ENCODE results near the gene SLC2A5.
"Not testable (repeated sequence)": the region's sequence is repeated elsewhere in the genome, so short reads cannot be mapped to it uniquely, and the experiment has no call there.

SLC2A5 gene

DNA sequence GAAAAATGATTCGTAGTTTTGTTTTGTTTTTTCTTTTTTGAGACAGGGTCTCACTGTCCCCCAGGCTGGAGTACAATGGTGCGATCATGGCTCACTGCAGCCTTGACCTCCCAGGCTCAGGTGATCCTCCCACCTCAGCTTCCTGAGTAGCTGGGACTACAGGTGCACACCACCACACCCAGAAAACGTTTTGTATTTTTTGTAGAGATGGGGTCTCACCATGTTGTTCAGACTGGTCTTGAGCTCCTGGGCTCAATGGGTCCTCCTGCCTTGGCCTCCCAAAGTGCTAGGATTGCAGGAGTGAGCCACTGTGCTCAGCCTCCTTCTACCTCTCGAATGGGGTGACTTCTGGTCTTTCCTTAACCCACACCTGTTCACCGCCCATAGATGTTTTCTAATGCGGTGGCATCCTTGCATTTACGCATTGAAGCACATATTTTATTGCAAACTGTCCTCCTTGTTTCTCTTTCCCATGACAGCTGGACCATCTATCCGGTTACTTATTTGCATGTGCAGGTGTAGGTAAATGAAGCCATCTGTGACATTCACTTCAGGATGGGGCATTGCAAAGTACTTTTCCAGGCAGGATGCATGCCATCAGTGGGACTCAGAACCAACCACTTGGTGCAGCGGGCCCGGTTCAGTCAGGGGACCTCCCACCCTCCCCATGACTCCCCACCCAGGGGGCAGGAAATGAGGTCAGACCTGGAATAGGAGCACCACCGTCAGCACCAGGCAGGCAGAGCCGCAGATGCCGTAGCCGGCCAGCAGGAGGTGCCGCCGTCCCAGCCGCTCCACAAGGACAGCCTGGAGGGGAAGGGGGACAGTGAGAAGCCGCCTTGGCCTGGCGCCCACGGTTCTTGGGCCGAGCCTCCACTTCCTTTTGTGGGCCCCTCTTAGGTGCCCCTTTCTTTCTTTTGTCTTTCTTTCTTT, 59.7 kb downstream of the SLC2A5 start:
- in situ Hi-C loops (cut with HindIII; ENCODE audit: low sequenced_read_pairs): no loop called here

DNA sequence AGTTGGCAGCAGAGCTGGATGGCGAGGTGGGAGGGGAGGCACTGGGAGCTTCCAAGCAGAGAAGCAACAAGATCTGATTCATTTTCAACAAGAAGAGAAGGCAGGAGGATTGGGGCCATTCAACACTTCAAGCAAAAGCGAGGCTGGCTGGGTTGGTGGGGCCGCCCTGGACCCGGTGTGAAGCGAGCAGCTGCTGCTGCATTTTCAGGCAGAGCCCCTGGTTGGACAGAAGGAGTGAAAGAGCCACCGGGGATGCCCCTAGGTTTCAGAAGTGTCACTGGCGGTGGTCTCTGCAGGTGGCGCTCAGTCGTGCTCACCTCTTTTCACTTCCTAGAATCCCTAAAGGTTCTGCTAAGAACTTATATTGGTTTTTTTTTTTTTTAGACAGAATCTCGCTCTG, 61.2 kb downstream of the SLC2A5 start:
- in situ Hi-C loops (cut with HindIII; ENCODE audit: low sequenced_read_pairs): no loop called here

DNA sequence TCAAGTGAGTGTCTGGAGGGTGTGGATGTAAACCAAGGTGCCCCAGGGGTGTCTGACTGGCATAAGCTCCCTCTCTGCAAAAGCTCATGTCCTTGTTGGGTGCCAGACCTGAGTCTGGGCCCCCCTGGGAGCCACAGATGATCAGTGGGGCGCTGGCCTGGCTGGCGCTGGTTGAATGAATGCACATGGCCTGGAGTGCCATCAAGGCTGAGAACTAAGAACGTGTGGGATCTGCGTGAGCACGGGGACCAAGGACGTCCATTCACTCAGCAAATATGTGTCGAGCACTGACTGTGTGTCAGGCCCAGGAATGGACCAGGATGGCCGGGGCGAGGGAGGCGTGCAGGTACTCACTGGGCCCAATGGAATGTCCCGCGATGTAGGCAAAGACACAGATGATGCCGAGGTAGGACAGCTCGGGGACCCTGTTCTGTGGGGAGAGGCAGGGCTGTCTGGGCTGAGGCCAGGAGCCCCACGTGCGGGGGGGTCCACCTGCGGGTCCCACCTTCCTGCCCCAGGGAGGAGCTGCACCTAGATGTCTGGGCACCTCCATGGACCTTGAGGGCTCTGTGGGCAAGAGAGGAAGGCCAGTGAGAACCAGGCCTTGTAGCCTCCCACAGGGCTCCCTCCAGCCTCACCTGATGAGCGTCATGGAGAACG, 62.3 kb downstream of the SLC2A5 start:
- in situ Hi-C loops (cut with HindIII; ENCODE audit: low sequenced_read_pairs): no loop called here

DNA sequence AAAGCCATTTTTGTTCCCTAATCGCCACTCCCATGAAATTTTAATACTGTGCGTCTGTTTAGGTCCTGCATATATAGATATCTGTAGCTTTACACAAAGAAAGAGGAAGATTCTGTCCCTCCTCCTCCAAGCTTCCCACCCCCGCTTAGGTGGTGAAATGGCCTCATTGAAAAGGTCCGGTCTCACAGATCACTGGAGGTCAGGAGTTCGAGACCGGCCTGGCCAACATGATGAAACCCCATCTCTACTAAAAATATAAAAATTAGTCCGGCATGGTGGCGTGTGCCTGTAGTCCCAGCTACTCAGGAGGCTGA, 64.1 kb downstream of the SLC2A5 start:
- in situ Hi-C loops (cut with HindIII; ENCODE audit: low sequenced_read_pairs): no loop called here

DNA sequence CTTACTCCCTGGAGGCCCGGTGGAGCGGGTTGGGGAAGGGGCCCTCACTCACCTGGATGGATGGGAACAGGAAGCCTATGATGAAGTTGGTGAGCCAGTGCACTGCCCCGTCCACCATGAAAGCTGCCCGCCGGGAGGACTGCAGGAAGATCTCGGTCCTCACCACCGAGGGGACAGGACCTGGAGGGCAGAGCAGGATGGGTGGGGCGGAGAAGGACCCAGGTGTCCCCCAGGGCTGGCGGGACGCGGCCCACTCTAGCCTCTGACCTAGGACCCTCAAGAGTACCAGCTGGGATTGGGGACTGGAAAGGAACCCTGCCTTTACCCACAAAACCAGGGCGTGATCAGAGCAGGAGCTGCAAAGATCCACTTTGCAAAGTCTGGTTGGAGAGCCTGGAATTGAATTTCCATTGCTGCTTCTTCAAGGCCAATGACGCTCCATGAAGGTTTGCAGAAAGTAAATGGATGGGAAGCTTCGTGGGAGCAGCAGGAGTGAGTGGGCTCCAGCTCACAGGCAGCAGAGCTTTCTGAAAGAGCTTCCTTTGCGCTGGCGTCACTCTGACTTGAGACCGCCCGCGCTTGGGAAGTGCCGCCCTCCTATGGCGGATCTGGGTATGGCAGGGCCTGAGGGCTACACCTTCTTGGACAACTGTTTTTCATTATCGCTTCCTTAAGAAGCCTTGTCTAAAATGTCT, 64.6 kb downstream of the SLC2A5 start:
- in situ Hi-C loops (cut with HindIII; ENCODE audit: low sequenced_read_pairs): no loop called here

DNA sequence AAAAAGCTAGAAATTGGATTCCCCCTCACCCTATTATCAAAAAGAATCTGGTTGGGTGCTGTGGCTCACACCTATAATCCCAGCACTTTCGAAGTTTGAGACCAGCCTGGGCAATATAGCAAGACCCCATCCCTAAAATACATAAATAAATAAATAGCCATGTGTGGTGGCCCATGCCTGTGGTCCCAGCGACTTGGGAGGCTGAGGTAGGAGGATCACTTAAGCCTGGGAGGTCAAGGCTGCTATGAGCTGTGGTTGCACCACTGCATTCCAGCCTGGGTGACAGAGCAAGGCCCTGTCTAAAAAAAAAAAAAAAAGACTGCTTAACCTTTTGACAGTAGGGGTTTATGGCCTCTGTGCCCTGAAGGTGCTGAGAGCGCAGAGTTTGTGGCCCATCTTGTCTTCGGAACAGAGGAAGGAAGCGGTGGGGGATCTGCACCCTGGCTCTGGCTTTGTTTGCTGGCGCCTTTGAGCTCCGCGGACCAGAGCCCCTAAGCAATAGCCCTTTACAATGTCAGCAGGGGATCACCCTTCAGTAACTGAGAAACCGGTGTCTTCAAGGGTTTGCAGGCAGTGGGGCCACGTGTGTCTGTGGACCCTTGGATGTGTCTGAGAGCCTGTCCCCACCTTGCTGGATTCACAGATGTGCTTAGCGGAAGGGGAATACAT, 65.3 kb downstream of the SLC2A5 start:
- in situ Hi-C loops (cut with HindIII; ENCODE audit: low sequenced_read_pairs): no loop called here

DNA sequence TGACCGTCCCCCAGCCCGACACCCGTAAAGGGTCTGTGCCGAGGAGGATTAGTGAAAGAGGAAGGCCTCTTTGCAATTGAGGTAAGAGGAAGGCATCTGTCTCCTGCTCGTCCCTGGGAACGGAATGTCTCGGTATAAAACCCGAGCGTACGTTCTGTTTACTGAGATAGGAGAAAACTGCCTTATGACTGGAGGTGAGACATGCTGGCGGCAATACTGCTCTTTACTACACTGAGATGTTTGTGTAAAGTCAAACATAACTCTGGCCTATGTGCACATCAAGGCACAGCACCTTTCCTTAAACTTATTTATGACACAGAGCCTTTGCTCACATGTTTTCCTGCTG, 67.2 kb downstream of the SLC2A5 start:
- in situ Hi-C loops (cut with HindIII; ENCODE audit: low sequenced_read_pairs): not testable (repeated sequence)

DNA sequence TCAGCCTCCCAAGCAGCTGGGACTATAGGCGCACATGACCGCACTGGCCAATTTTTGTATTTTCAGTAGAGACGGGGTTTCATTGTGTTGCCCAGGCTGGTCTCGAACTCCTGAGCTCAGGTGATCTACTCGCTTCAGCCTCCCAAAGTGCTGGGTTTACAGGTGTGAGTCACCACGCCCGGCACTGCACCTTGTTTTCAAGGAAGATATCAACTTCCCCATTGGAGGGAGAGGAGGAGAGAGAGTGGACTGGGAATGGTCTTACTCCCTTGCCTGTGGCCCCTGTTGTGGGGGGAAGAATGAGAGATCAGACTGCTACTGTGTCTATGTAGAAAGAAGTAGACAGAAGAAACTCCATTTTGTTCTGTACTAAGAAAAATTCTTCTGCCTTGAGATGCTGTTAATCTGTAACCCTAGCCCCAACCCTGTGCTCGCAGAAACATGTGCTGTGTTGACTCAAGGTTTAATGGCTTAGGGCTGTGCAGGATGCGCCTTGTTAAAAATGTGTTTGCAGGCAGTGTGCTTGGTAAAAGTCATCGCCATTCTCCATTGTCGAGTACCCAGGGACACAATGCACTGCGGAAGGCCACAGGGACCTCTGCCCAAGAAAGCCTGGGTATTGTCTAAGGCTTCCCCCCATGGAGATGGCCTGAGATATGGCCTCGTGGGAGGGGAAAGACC, 67.8 kb downstream of the SLC2A5 start:
- in situ Hi-C loops (cut with HindIII; ENCODE audit: low sequenced_read_pairs): not testable (repeated sequence)

DNA sequence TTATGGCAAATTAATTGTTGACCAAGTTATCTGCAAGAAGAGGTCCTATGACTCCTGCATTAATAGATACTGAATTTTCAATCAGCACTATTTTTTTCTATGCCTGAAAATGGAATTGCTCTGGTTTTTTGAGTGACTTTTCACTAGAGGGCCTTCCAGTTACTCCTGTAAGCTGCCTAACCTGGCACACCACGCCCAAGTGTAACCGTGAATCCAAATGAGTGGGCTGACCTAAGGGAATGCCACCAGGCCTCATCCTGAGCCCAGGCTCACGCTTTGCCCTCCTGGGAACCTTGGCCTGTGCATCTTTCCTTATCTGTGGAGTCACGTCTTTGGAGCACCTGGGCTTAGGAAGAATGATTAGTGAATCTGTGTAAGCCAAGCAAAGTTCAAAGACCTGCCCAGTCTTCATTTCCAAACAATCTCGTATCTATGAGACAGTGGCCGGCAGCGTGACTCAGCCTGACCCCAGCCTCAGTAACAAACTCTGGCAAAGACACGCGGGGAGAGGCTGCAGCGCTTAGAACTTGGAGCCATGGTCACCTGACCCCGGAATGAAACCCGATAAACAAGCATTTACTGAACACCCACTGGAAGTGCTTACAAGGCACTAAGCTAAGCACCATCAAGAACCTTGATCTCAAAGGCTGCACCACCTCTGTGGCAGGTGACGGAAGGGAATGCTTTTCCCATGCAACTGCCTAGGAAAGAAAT, 75.3 kb downstream of the SLC2A5 start:
- in situ Hi-C loops (cut with HindIII; ENCODE audit: low sequenced_read_pairs): not testable (repeated sequence)

DNA sequence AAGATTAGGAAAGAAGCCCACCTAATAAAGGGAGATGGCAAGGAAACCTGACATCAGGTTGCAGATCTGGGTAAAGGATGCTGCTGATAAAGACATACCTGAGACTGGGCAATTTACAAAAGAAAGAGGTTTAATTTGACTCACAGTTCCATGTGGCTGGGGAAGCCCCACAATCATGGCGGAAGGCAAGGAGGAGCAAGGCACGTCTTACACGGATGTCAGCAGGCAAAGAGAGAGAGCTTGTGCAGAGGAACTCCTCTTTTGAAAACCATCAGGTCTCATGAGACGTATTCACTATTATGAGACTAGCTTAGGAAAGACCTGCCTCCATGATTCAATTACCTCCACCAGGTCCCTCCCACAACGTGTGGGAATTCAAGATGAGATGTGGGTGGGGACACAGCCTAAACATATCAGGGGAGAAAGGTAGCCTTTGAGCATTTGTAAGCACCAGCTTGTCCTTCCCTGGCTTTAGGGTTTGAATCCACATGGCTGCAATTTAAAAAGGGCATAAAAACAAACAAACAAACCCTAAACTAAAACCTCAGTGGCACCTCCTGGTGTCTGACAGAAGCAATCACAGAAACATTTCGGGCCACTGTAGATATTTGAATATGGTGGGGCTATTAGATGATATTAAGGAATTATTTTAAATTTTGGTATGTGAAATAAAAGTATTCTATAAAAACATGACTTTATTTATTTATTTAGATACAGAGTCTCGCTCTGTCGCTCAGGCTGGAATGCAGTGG, 76.3 kb downstream of the SLC2A5 start:
- in situ Hi-C loops (cut with HindIII; ENCODE audit: low sequenced_read_pairs): no loop called here

DNA sequence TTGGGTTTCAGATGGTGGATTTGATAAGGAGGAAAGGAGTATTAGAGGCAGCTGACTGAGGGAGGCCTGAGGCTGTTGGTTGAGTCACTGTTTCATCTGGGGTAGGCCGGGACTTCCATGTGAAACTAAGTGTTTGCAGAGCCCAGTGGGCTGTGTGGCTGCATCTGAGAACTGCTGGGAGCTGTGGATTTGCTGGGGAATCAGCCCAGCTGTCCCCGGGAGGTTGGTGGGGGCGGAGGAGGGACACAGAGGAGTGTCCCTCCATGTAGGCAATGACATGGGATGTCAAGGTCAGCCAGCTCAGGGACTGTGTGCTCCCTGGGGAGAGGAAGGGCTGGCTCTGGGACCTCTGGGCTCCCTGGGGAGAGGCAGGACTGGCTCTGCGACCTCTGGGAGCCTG, 79.6 kb downstream of the SLC2A5 start:
- in situ Hi-C loops (cut with HindIII; ENCODE audit: low sequenced_read_pairs): no loop called here

DNA sequence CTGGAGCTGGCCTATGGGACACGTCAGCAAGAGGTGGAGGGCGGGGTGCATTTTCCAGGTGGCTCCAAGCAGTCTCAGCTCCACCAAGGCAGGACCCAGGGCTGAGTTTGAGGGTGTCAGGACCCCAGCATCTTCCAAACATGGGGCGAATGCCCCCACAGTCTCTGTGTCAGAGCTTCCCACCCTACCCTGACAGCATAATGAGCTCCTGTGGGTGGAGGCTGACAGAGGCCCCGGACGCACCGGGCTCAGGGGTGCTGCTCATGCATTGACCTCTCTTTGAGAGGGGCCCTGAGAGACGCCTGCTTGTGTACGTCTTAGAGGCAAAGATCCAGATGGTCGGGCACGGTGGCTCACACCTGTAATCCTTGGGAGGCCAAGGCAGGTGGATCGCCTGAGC, 80.4 kb downstream of the SLC2A5 start:
- in situ Hi-C loops (cut with HindIII; ENCODE audit: low sequenced_read_pairs): no loop called here

DNA sequence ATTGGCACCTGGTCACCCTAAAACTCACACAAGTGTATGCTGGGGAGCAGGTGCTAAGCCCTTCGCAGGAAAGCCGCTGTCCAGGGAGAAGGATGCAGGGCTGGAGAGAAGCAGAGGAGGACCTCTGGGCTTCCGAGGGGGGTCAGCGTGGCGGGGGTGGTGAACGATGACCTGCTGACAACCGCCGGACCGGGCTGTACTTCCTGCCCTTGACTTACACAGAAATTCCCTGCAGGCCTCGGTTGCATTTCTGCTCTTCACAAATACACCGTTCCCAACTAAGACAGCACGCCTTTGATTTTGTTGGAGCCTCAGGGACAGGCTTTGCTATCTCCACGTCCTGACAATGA, 80.8 kb downstream of the SLC2A5 start:
- in situ Hi-C loops (cut with HindIII; ENCODE audit: low sequenced_read_pairs): no loop called here

DNA sequence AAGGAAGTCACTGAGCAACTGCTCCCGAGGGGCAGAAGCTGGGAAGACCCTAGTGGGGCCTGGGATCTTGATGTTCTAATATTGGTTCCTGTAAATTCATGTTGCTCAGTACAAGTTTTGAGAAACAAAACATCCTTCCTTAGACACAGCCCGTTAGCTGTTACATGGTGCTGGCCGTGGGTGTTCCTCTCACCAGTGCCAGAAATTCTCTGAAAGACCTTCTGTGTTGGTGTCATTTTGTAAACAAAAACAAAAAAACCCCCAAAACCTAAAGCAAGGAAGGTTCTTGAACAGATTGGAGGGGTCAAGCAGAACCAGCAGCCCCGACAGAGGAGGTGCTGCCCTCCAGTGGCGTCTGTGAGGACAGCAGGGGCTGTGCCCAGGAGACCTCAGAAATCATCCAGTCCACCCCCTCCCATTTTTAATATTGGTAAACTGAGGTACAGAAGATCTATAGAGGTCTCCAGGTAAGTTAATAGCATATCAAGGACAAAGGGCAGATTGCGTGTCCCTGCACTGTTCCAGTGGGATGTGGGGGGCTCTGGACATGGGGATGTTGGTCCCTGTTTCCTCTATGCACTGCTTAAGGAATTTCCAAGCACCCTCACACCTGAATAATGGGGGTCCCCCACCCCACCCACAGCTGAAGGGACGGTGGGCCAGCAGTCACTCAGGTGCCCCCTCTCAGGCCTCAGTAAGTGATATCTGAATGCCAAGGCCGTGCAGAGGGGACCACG, 81.4 kb downstream of the SLC2A5 start:
- in situ Hi-C loops (cut with HindIII; ENCODE audit: low sequenced_read_pairs): no loop called here

DNA sequence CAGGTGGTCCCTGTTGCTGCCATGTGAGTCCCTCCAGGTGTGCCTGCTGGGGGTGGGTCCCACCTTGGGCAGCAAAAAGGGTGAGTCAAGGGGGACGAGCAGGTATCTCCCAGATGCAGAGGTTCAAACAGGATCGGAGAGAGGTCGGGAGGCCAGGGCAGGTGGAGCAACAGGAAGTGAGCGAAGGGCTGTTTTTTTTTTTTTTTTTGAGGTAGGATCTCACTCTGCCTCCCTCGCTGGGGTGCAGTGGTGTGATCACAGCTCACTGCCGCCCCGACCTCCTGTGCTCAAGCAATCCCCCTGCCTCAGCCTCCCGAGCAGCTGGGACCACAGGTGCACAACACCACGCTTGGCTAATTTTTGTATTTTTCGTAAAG, 82.6 kb downstream of the SLC2A5 start:
- in situ Hi-C loops (cut with HindIII; ENCODE audit: low sequenced_read_pairs): no loop called here

DNA sequence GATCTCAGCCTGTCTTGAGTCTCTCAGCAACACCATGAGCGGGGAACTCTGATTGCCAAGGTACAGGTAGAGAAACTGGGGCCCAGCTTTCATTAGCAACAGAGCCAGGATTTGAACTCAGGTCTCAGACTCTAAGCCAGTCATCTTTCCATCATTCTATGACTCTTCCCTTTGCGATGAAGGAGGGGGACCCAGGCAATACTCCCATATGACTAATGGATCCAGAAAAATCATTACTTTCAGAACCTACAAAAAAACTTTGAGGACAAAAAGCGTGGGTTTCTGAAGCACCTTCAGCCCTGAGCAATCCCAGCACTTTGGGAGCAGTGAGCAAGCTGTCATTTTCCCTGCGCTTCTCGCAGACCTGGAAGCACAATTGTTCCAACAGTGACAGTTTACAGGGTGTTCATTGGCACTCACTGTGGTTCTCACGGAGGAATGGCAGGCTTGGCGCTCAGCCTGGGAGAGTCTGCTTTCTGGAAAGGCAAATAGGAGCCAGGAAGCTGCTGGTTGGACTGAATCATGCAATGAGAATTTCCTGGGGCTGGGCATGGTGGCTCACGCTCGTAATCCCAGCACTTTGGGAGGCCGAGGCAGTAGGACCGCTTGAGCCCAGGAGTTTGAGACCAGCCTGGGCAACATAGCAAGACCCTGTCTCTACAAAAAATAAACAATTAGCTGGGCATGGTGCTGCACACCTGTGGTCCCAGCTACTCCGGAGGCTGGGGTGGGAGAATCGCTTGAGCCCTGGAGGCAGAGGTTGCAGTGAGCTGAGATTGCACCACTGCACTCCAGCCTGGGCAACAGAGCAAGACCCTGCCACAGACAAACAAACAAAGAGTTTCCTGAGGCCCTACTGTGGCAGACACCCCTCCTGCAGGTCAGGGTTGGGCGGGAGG, 83.3 kb downstream of the SLC2A5 start:
- in situ Hi-C loops (cut with HindIII; ENCODE audit: low sequenced_read_pairs): no loop called here

All from endothelial cell of hepatic sinusoid (primary cell).